OCI-LY3 (cell line): Measurements from ENCODE around the gene CD79A.

Experiments
- H2AFZ ChIP-seq: fragments of 200-600, 300-600 bp; shearing (Covaris generic); 2 replicates; pipeline ENCODE4 v1.6.0; 2014; ENCODE audit warnings: antibody characterized with exemption, low read depth, low read length
- H3K27ac ChIP-seq: fragments of 200-600, 300-600 bp; sonication (generic); 2 replicates; pipeline ENCODE4 v1.5.1; 2014; ENCODE audit warnings: mild to moderate bottlenecking, low read length, moderate library complexity, mixed read lengths
- H3K27me3 ChIP-seq: fragments of 200-600, 300-600 bp; sonication (generic); 2 replicates; pipeline ENCODE4 v1.6.1; 2014; ENCODE audit warnings: low read depth, low read length, mixed read lengths
- H3K36me3 ChIP-seq: fragments of 200-600, 300-600 bp; sonication (generic); replicated peaks from 2 replicates; pipeline ENCODE3; 2014; ENCODE audit warnings: low read depth, low read length, mixed read lengths
- H3K4me1 ChIP-seq: fragments of 300-600, 200-600 bp; sonication (generic); 2 replicates; pipeline ENCODE4 v1.6.1; 2014; ENCODE audit warnings: low read length, mixed read lengths
- H3K4me2 ChIP-seq: fragments of 200-600, 300-600 bp; sonication (generic); 2 replicates; pipeline ENCODE4 v1.6.1; 2014; ENCODE audit warnings: low read length, mixed read lengths
- H3K4me3 ChIP-seq: fragments of 300-600, 200-600 bp; sonication (generic); 2 replicates; pipeline ENCODE4 v1.5.1; 2014; ENCODE audit warnings: antibody characterized with exemption, mild to moderate bottlenecking, low read length, moderate library complexity
- H3K79me2 ChIP-seq: fragments of 300-600, 200-600 bp; shearing (Covaris generic); 2 replicates; pipeline ENCODE4 v1.6.1; 2014; ENCODE audit warnings: mild to moderate bottlenecking, low read length, mixed read lengths
- H3K9ac ChIP-seq: fragments of 300-600, 200-600 bp; shearing (Covaris generic); 2 replicates; pipeline ENCODE4 v1.6.0; 2014; ENCODE audit warnings: mild to moderate bottlenecking, low read length, moderate library complexity
- H3K9me3 ChIP-seq: fragments of 200-600, 300-600 bp; shearing (Covaris generic); 2 replicates; pipeline ENCODE4 v1.6.1; 2014; ENCODE audit warnings: low read length, mixed read lengths; ENCODE audit not compliant: insufficient read depth
- H4K20me1 ChIP-seq: fragments of 200-600, 300-600 bp; sonication (generic); 2 replicates; pipeline ENCODE4 v1.6.1; 2016; ENCODE audit warnings: low read length, mixed read lengths; ENCODE audit not compliant: insufficient read depth
- CTCF ChIP-seq: fragments of 200-600, 300-600 bp; sonication (generic); IDR thresholded peaks from 2 replicates; pipeline ENCODE4 v1.5.1; 2014; ENCODE audit warnings: antibody characterized with exemption, low read length, low read depth
- EZH2phosphoT487 ChIP-seq: fragments of 200-600 bp; shearing (Covaris generic); IDR thresholded peaks from 2 replicates; pipeline ENCODE4 v1.6.1; 2018; ENCODE audit warnings: antibody characterized with exemption, mixed run types, low read depth

CD79A gene

DNA sequence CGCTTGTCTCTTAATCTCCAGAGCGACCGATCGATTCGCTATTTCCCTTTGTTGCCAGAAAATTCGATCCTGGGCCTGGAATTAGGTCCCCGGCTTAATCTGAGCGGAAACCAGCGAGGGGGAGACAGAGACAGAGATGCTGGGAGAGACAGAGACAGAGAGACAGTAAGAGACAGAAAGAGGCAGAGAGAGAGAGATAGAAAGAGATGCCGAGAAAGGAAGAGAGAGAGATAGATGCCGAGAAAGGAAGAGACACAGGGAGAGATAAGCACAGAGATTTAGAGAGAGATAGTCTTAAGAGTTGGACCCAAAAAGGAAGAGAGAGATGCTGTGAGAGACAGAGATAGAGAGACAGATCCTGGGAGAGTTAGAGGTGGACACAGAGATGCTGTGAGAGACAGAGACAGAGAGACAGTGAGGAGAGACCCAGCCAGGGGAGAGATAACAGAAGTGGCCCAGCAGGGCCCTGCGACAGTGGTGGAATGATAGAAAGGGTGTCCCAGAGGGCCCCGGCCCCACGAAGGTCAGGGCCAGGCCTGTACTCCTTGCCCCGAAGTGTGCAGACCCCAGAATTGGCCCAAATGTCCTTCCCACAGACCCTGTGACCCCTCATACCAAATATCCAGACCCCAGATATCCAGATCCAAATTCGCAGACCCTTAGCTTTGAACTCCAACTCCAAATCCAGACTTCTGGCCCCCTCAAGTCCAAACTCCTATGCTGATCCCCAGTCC is 49.9 kb downstream of the CD79A start:
- H3K4me2 ChIP-seq: peak overlapping the region; percentile 96
- peak overlapping the region; percentile 76 for H3K9ac ChIP-seq
- H3K79me2 ChIP-seq: no peaks in the 10 kb centered on the region
- H3K36me3 ChIP-seq: no peaks in the 10 kb centered on the region
- H3K9me3 ChIP-seq: no peaks in the 10 kb centered on the region
- H3K4me1 ChIP-seq: peaks cover 50% of the 10 kb centered on the region
- no peak overlapping the region for H2AFZ ChIP-seq
- no peak overlapping the region for H3K27ac ChIP-seq
- peaks cover 53% of the 10 kb centered on the region for H3K27me3 ChIP-seq
- H4K20me1 ChIP-seq: no peaks in the 10 kb centered on the region
- H3K4me3 ChIP-seq: peak overlapping the region; percentile 80
- TF ChIP-seq EZH2phosphoT487 (no peak), CTCF (no peak)

GRCh38 chr19:41927497-41928192 is 50.6 kb downstream of the CD79A start:
- Histone ChIP-seq H3K27me3 (peaks cover 53% of the 10 kb centered on the region), H4K20me1 (no peaks in the 10 kb centered on the region), H2AFZ (no peak overlapping the region), H3K36me3 (no peaks in the 10 kb centered on the region), H3K4me2 (peak overlapping the region; percentile 96), H3K9ac (peak overlapping the region; percentile 76), H3K9me3 (no peaks in the 10 kb centered on the region), H3K4me3 (peak overlapping the region; percentile 80), H3K79me2 (no peaks in the 10 kb centered on the region), H3K27ac (no peak overlapping the region), H3K4me1 (peaks cover 57% of the 10 kb centered on the region)
- TF ChIP-seq CTCF: no peak
- TF ChIP-seq EZH2phosphoT487: no peak

- H3K27ac ChIP-seq: no peak within 1 kb of the TSS
These were observed 51.2 kb downstream of the CD79A start, which contains the start of gene ERFL for GRCh38 chr19:41928221-41928683. Gene ERFL, minus strand, starts transcription at chr19:41928449. Its CDS starts 15,530 bp downstream, at chr19:41912919.

More at GRCh38 chr19:41928221-41928683, 51.2 kb downstream of the CD79A start, which contains the start of gene ERFL:
- Histone ChIP-seq H3K79me2 (no peaks in the 10 kb centered on the region), H3K4me3 (peak within 1 kb of the TSS; percentile 80), H3K4me2 (peak within 1 kb of the TSS; percentile 96), H3K4me1 (peaks cover 58% of the 10 kb centered on the region), H3K9ac (peak within 1 kb of the TSS; percentile 76), H3K36me3 (no peaks in the 10 kb centered on the region), H3K27me3 (peaks cover 47% of the 10 kb centered on the region), H2AFZ (peak within 1 kb of the TSS; percentile 75), H4K20me1 (no peaks in the 10 kb centered on the region), H3K9me3 (no peaks in the 10 kb centered on the region)
- TF ChIP-seq EZH2phosphoT487 (no peak), CTCF (peak; percentile 33)
